Fibroblast of mammary gland (primary cell): ENCODE results near the gene RHBDD2.
"Not testable (repeated sequence)": the region's sequence is repeated elsewhere in the genome, so short reads cannot be mapped to it uniquely, and the experiment has no call there.

Experiments
- DNase-seq: peaks from one replicate; pipeline ENCODE4 v3.0.0-alpha.2; 2010; ENCODE audit warnings: low read depth
- H3K4me3 ChIP-seq: 2 replicates; pipeline ENCODE4 v1.5.1; 2011; ENCODE audit warnings: low read depth, mild to moderate bottlenecking, low read length, moderate library complexity; ENCODE audit not compliant: control insufficient read depth
- CTCF ChIP-seq: conservative IDR thresholded peaks from 2 replicates; pipeline ENCODE4 v1.5.1; 2011; ENCODE audit warnings: low read depth, low read length, inconsistent platforms; ENCODE audit not compliant: control insufficient read depth, insufficient read depth

The RHBDD2 gene

GRCh38 chr7:75878769-75879611 lies at the start of gene RHBDD2:
RHBDD2 (plus strand) TSS chr7:75879034; CDS start chr7:75879083, 49 bp downstream.
- TF ChIP-seq CTCF = no peak
- H3K4me3 ChIP-seq = peak within 1 kb of the TSS; percentile 92
- DNase-seq = peak; percentile 87

- peak; percentile 59 for DNase-seq
These were observed 49.2 kb upstream of the RHBDD2 start for GRCh38 chr7:75829656-75830055.

GRCh38 chr7:75830978-75831377 lies 47.9 kb upstream of the RHBDD2 start:
- DNase-seq = no peak
- no peak for TF ChIP-seq CTCF
- no peak overlapping the region for H3K4me3 ChIP-seq

More at GRCh38 chr7:75829656-75830055, 49.2 kb upstream of the RHBDD2 start:
- H3K4me3 ChIP-seq = not testable (repeated sequence)

- DNase-seq = peak; percentile 30
- not testable (repeated sequence) for H3K4me3 ChIP-seq
These were observed 45.2 kb upstream of the RHBDD2 start for GRCh38 chr7:75833662-75834061.

GRCh38 chr7:75835688-75836285 lies 43.0 kb upstream of the RHBDD2 start:
- no peak for DNase-seq
- no peak overlapping the region for H3K4me3 ChIP-seq
- no peak for TF ChIP-seq CTCF

- DNase-seq = no peak
- no peak for TF ChIP-seq CTCF
- no peak overlapping the region for H3K4me3 ChIP-seq
These were observed 42.0 kb upstream of the RHBDD2 start for GRCh38 chr7:75836798-75837197.

- not testable (repeated sequence) for H3K4me3 ChIP-seq, DNase-seq
These were observed 40.4 kb upstream of the RHBDD2 start for GRCh38 chr7:75838281-75838930.

- DNase-seq = no peak
- TF ChIP-seq CTCF = no peak
- no peak overlapping the region for H3K4me3 ChIP-seq
These were observed 38.8 kb upstream of the RHBDD2 start for GRCh38 chr7:75840029-75840428.
